HG03095 (cell line): ENCODE data around the gene B4GALNT2.

ENCODE experiments used
- ATAC-seq: cut with Tn5 transposase; IDR thresholded peaks from one replicate; pipeline ENCODE4 v1.9.1; 2021; ENCODE audit warnings: moderate library complexity; ENCODE audit not compliant: unreplicated experiment

Gene B4GALNT2

GRCh38 chr17:49209061-49209571, 76.5 kb downstream of the B4GALNT2 start:
- ATAC-seq, result no peak

GRCh38 chr17:49210158-49211029, 77.8 kb downstream of the B4GALNT2 start, which contains the start of the genes ABI3 and GNGT2:
Gene ABI3, plus strand, starts transcription at chr17:49210707. Its CDS starts 18 bp downstream, at chr17:49210725.
Gene GNGT2, minus strand, starts transcription at chr17:49210574. Its CDS starts 3,152 bp downstream, at chr17:49207422.
- ATAC-seq, result peak; percentile 80

GRCh38 chr17:49213399-49213798, 80.8 kb downstream of the B4GALNT2 start:
- ATAC-seq, result no peak

GRCh38 chr17:49213847-49214246, 81.3 kb downstream of the B4GALNT2 start:
- ATAC-seq, result no peak

GRCh38 chr17:49214676-49215360, 82.2 kb downstream of the B4GALNT2 start:
- ATAC-seq, result no peak

- ATAC-seq, result no peak
Measured at GRCh38 chr17:49216482-49216881, 83.9 kb downstream of the B4GALNT2 start.

- no peak for ATAC-seq
Measured at GRCh38 chr17:49216953-49217650, 84.5 kb downstream of the B4GALNT2 start.

- ATAC-seq, result peak; percentile 45
Measured at GRCh38 chr17:49217651-49218413, 85.3 kb downstream of the B4GALNT2 start.

- ATAC-seq, result no peak
Measured at GRCh38 chr17:49218941-49219913, 86.7 kb downstream of the B4GALNT2 start.

GRCh38 chr17:49219987-49220386, 87.4 kb downstream of the B4GALNT2 start:
- no peak for ATAC-seq

GRCh38 chr17:49223168-49223516, 90.6 kb downstream of the B4GALNT2 start:
- no peak for ATAC-seq

- no peak for ATAC-seq
Measured at GRCh38 chr17:49223517-49224197, 91.1 kb downstream of the B4GALNT2 start.

- ATAC-seq, result no peak
Measured at GRCh38 chr17:49224198-49224996, 91.8 kb downstream of the B4GALNT2 start.

GRCh38 chr17:49224997-49225337, 92.4 kb downstream of the B4GALNT2 start:
- ATAC-seq, result no peak

- no peak for ATAC-seq
Measured at GRCh38 chr17:49225554-49226236, 93.1 kb downstream of the B4GALNT2 start.
